Measurements from ENCODE around the gene SSNA1. TPM values are rescaled to one million over a fixed set of nuclear protein-coding genes. Genes with fewer than 3 reads are reported as not detected.

Gene SSNA1
- total RNA-seq, 1 donor from 2014 or later, result 70.7 TPM

DNA sequence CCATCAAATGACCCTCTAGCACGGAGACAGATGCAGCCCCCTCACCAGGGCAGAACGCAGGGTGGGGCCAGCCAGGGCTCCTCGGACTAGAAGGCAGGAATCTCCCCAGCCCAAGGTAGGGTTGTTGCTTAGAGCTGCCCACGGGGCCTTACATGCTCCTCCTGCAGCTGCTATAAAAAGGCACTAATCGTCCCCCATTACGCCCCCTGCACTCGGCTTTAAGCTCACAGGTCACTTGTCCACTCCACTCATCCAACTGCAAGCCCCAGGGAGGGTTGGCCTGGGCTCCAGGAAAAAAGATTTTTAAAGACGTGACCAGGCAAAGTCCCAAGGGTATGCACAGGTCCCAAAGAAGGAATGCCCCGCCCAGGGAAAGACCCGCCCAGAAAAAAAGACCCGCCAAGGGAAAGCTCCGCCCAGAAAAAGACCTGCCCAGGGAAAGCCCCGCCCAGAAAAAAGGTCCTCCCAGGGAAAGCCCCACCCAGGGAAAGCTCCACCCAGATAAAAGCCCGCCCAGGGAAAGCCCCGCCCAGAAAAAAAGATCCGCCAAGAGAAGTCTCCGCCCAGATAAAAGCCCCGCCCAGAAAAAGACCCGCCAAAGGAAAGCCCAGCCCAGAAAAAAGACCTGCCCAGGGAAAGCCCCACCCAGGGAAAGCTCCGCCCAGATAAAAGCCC is 38.4 kb upstream of the SSNA1 start:
- DNase-seq (ENCODE audit: missing footprints) (no peak), ATAC-seq (no peak)
- intact Hi-C loops (cut with DNase I), result no loop called here

DNA sequence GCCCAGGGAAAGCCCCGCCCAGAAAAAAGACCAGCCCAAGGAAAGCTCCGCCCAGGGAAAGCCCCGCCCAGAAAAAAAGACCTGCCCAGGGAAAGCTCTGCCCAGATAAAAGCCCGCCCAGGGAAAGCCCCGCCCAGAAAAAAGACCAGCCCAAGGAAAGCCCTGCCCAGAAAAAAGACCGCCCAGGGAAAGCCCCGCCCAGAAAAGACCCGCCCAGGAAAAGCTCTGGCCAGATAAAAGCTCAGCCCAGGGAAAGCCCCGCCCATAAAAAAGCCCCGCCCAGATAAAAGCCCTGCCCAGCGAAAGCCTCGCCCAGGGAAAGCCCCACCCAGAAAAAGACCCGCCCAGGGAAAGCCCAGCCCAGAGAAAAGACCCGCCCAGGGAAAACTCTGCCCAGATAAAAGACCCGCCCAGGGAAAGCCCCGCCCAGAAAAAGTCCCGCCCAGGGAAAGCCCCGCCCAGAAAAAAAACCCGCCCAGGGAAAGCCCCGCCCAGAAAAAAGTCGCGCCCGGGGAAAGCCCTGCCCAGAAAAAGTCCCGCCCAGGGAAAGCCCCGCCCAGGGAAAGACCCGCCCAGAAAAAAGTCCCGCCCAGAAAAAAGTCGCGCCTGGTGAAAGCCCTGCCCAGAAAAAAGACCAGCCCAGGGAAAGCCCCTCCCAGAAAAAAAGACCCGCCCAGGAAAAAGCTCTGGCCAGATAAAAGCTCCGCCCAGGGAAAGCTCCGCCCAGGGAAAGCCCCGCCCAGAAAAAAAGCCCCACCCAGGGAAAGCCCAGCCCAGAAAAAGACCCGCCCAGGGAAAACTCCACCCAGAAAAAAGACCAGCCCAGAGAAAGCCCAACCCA is 37.6 kb upstream of the SSNA1 start:
- no peak for ATAC-seq
- intact Hi-C loops (cut with DNase I), result no loop called here
- no peak for DNase-seq (ENCODE audit: missing footprints)

DNA sequence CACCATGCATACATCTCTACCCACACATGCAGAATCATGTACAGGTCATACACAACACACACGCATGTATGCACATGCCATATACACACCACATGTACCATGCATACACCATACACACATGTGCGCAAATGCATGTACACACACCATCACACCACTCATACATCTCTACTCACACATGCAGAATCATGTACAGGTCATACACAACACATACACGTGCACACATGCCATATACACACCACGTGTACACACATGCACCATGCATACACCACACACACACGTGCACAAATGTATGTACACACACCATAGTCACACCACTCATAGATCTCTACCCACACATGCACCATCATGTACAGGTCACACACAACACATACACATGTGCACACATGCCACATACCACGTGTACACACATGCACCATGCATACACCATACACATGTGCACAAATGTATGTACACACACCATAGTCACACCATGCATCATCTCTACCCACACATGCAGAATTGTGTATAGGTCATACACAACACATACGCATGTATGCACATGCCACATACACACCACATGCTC is 35.6 kb upstream of the SSNA1 start:
- intact Hi-C loops (cut with DNase I), result no loop called here
- no peak for ATAC-seq
- no peak for DNase-seq (ENCODE audit: missing footprints)

DNA sequence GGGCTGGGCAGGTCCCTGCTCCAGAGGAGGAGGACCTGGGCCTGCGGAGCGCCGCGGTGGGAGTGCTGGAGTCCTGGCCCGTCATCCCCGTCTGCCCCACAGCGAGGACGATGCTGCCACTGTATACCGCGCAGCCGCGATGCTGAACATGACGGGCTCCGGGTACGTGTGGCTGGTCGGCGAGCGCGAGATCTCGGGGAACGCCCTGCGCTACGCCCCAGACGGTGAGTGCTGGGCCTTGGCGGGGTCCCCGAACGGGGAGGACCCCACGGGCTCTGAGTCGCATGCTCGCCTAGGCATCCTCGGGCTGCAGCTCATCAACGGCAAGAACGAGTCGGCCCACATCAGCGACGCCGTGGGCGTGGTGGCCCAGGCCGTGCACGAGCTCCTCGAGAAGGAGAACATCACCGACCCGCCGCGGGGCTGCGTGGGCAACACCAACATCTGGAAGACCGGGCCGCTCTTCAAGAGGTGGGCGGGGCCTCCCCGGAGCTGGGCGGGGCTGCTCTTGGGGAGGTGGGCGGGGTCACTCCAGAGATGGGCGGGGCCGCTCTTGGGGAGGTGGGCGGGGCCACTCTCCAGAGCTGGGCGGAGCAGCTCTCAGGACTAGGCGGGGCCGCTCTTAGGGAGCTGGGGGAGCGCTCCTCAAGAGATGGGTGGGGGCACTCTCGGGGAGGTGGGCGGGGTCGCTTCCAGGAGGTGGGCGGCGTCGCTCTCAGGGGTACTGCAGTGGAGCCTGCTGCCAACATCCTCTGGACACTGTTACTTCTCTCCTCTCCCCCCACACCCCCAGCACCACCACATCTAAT is 31.7 kb upstream of the SSNA1 start:
- ATAC-seq (no peak), DNase-seq (ENCODE audit: missing footprints) (peak; percentile 74)
- intact Hi-C loops (cut with DNase I), result no loop called here

DNA sequence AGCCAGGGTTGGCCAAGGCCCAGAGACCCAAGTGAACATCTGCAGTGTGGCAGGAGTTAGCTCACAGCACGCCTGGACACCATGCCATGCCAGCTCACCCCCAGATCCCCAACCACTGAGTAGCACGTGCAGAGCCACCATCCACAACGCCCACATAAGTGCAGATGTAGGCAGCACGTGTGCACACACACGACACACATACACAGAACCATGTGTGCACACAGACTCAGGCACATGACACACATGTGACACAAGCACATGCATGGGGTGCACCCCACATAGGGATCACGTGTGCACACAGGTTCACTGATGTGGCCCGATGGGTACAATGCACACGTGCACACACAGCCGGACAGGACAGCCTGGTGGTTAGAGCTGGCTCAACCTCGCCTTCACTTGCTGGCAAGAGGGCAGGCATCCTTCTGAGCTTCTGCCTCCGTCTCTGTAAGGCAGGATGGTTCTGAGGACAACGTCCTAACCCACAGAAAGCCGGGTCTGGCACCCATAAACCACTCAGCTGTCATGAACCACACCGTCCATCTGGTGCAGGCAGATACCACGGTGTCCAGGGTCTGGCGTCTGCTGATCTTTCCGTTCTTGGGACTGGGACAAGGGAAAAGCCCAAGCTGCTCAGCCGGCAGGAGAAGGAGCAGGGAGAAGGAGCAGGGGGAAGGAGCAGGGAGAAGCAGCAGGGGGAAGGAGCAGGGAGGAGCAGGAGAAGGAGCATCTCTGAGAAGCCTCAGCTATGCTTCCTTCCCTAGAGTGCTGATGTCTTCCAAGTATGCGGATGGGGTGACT is 30.7 kb upstream of the SSNA1 start:
- intact Hi-C loops (cut with DNase I), result no loop called here
- DNase-seq (ENCODE audit: missing footprints) (no peak), ATAC-seq (no peak)

DNA sequence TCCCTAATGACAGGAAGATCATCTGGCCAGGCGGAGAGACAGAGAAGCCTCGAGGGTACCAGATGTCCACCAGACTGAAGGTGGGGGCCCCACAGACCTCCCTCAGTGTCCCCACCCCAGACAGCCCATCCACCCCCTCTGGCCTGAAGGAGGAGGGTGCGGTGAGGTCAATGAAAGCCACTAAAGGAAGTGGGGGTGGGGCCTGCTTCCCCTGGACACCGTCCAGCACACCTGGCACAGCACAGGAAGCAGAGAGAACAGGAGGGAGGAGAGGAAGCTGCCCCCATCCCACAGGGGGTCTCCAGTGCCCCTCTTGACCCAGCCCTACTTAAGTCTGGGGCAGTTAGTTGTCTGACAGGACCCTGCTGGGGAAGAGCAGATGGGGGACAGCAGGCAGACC is 29.9 kb upstream of the SSNA1 start:
- ATAC-seq (no peak), DNase-seq (ENCODE audit: missing footprints) (no peak)
- intact Hi-C loops (cut with DNase I), result no loop called here

DNA sequence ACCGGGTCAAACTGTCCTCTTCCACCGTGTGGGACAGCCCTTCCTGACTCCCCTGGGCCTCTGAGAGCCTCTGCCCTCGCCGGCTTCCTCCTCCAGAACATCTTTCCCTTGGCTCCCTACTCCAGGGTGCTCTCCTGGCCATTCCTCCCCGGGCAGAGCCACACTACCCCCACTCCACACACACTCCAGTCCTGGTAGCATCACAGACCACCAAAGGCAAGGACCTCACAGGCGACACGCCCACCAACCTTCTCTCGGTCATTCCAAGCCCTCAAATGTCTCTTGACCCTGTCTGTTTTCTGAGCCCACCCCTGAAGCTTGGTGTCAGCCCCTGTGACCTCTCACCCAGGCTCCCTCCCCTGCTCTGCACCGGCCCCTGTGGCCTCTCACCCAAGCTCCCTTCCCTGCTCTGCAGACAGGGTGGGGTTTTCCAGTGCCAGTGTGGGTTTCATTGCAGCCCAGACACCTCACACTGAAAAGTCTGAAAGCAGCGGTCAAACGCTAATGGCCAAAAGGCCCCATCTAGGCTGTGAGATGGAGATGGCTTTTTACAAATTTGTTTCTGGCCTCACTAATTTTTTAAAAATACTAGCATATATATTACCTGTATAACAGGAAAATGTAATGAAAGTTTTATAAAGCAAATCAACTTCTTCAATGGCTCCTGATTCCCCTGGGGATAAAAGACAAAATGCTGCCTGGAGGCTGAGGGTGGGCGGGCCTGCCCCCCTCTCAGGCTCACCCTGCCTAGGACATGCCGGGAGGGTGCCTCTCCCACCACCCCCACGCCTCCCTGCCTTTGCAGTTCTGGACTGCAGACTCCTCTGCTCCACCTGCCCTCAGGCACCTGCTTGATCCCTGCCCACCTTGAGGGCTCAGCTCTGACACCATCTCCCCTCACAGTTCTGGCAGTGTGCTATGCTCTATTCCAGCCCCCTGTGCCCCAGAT is 29.1 kb upstream of the SSNA1 start:
- intact Hi-C loops (cut with DNase I), result no loop called here
- DNase-seq (ENCODE audit: missing footprints), result no peak
- no peak for ATAC-seq

DNA sequence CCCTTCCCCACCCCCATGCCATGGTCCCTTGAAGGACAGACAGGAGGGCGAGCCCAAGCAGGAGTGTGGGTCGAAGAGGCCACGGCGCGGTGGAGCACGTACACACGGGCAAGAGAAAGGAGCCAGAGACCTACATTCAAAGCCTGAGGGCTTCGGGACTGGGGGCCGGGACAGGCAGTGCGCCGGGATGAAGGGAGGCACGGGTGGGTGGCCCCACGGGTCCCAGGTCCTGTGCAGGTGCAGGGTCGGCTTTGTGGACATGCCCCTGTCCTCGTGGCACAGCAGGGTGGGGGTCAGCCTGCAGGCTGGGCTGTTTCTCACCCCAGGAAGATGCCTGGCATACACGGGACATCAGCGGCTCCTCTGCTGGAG is 28.4 kb upstream of the SSNA1 start:
- no peak for ATAC-seq
- intact Hi-C loops (cut with DNase I), result no loop called here
- no peak for DNase-seq (ENCODE audit: missing footprints)

DNA sequence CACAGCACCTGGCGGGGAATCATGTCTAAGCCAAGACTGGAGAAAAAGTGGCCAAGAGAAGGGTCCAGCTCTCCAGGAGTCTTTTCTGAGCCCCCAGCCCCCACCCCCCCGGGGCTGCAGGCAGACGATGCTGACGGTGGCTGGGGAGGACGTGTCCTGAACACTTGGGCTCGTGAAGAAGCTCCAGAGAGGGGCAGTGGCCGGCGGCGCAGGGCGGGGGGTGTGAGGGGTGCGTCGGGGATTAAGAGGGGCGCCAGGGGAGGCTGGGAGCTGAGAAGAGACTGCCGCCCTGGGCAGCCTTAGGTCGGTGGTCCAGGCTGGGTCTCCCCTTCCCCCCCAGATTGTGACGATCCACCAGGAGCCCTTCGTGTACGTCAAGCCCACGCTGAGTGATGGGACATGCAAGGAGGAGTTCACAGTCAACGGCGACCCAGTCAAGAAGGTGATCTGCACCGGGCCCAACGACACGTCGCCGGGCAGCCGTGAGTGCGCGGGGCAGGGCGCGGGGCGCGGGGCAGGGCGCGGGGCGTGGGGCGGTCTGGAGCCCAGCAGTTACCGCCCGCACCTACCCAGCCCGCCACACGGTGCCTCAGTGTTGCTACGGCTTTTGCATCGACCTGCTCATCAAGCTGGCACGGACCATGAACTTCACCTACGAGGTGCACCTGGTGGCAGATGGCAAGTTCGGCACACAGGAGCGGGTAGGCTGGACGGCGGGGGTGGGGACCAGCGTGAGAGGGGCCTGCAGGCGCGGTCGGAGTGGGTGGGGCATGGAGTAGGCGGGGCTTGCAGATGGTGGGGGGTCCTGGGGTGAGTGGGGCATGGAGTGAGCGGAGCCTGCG is 27.5 kb upstream of the SSNA1 start:
- intact Hi-C loops (cut with DNase I), result no loop called here
- no peak for DNase-seq (ENCODE audit: missing footprints)
- no peak for ATAC-seq

DNA sequence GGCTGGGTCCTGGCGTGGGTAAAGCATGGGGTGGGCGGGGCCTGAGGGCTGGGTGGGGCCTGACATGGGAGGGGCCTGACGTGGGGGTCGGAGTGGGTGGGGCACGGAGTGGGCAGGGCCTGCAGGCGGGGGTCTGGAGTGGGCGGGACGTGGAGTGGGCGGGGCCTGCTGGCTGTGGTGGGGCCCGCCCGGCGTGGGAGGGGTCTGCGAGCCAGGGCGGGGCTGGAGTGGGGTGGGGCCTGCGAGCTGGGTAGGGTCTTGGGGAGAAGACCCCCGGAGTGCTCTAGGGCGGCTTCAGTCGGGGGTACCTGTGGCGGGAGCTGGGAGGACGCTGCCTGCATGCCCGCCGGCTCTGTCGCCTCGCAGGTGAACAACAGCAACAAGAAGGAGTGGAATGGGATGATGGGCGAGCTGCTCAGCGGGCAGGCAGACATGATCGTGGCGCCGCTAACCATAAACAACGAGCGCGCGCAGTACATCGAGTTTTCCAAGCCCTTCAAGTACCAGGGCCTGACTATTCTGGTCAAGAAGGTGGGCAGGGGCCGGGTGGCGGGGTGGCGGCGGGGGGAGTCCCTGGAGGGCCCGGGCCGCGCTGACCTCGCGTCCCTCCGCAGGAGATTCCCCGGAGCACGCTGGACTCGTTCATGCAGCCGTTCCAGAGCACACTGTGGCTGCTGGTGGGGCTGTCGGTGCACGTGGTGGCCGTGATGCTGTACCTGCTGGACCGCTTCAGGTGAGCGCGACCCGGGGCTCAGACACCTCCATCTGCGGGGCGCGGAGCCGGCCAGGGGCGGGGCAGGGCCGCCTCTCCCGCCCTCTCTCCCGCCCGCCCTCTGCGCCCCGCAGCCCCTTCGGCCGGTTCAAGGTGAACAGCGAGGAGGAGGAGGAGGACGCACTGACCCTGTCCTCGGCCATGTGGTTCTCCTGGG is 26.7 kb upstream of the SSNA1 start:
- intact Hi-C loops (cut with DNase I), result no loop called here
- DNase-seq (ENCODE audit: missing footprints) (no peak), ATAC-seq (no peak)

DNA sequence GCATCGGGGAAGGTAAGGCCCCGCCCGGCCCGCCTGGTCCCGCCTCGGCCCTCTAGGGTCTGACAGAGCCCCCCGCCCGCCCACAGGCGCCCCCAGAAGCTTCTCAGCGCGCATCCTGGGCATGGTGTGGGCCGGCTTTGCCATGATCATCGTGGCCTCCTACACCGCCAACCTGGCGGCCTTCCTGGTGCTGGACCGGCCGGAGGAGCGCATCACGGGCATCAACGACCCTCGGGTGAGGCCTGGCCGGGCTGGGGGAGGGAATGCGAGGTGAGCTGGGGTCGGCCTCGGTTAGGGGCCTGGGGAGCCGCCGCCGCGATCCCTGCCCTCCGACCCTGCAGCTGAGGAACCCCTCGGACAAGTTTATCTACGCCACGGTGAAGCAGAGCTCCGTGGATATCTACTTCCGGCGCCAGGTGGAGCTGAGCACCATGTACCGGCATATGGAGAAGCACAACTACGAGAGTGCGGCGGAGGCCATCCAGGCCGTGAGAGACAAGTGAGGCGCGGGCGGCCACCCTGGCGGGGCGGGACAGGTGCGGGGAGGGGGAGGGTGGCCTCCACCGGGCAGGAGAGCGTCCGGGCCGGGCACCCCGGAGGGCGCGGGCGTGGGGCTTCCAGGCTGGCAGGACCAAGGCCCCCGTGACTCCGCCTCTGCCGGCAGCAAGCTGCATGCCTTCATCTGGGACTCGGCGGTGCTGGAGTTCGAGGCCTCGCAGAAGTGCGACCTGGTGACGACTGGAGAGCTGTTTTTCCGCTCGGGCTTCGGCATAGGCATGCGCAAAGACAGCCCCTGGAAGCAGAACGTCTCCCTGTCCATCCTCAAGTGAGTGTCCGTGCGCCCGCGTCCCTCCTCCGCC is 25.7 kb upstream of the SSNA1 start:
- ATAC-seq, result peak; percentile 38

DNA sequence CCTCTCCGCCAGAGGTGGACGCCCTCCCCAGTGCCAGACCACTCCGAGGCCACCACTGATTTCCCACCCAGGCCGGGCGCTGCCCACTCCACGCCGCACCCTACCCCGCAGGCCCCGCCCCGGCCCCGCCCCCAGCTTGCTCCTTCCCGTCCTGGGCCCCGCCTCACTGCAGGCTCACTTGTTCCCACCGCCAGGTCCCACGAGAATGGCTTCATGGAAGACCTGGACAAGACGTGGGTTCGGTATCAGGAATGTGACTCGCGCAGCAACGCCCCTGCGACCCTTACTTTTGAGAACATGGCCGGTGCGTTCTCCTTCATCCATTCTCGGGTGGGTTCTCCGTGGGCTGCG is 25.1 kb upstream of the SSNA1 start:
- intact Hi-C loops (cut with DNase I), result no loop called here
- DNase-seq (ENCODE audit: missing footprints) (no peak), ATAC-seq (no peak)

More for the DNA sequence above, 25.7 kb upstream of the SSNA1 start:
- intact Hi-C loops (cut with DNase I), result no loop called here
- no peak for DNase-seq (ENCODE audit: missing footprints)

DNA sequence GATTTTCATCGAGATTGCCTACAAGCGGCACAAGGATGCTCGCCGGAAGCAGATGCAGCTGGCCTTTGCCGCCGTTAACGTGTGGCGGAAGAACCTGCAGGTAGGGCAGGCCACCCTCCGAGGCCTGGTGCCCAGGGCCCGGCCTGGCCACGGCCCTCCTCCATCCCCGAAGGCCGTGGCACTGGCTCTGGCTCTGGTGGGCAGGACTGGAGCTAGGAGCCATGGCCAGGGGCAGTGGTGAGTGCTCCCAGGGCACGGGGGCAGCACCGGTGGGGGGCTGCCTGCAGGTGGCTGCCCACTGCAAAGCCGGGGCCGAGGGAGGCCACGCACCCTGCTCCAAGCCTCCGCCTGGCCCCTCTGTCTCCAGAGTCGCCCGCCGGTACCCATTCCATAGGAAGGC is 24.7 kb upstream of the SSNA1 start:
- DNase-seq (ENCODE audit: missing footprints) (no peak), ATAC-seq (no peak)
- intact Hi-C loops (cut with DNase I), result no loop called here

DNA sequence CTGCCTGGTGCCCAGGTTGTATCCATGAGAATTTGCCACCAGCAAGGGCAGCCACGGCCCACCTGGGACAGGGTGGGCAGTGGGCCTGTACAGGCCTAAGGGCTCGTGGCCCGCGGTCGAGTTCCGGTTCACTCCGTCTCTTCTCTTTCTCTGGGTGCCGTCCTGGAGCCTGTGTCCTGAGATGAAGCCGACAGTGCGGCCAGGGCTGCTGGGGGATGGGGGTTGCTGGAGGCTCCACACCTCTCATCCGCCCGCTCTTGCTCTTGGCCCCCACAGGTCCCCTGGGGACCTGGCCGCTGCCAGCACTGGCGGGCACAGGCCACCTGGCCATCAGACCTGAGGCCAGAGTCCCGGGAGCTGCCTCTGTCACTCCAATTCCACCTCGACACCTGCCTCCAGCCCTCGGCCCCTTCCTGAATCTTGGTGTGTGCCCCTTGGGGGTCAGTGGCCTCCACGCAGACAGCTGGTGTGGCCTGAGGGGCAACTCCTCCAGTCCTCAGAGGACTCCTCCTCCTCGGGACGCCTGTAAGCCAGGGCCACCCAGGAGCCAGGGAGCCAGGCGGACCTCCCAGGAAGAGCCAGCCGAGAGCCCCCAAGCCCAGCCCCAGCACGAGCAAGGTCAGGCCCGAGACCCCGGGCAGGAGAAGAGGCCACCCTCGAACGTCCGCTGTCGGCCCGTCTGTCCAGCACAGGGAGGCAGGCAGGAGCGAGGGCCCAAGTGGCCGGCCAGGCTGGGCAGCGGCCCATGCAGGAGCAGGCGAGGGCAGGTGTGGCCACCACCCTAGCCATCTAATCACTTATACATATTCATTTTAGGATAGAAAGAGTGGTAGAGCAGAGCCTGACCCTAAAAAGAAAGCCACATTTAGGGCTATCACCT is 23.9 kb upstream of the SSNA1 start:
- intact Hi-C loops (cut with DNase I), result no loop called here
- no peak for DNase-seq (ENCODE audit: missing footprints)
- ATAC-seq, result no peak
